Trophoblast cell (in vitro differentiated cells and primary cell): ENCODE data around the gene KCNMA1.

Experiments used
- DNase-seq, 2 donors: peaks; one replicate each; pipeline ENCODE4 v3.0.0-alpha.2; 2016
- H2AFZ ChIP-seq: 2 replicates; pipeline ENCODE4 v1.6.1; 2013; ENCODE audit warnings: low read length, moderate library complexity, mild to moderate bottlenecking; ENCODE audit not compliant: insufficient read depth, poor library complexity
- H2AK5ac ChIP-seq: 2 replicates; pipeline ENCODE4 v1.6.1; 2013; ENCODE audit warnings: mild to moderate bottlenecking, low read length
- H2BK120ac ChIP-seq: 2 replicates; pipeline ENCODE4 v1.6.1; 2013; ENCODE audit warnings: low read length, mild to moderate bottlenecking, moderate library complexity; ENCODE audit not compliant: insufficient read depth, poor library complexity
- H2BK12ac ChIP-seq: 2 replicates; pipeline ENCODE4 v1.6.1; 2013; ENCODE audit warnings: mild to moderate bottlenecking, low read length, moderate library complexity
- H2BK5ac ChIP-seq: 2 replicates; pipeline ENCODE4 v1.6.1; 2013; ENCODE audit warnings: low read length, low read depth, moderate library complexity, mild to moderate bottlenecking; ENCODE audit not compliant: poor library complexity
- H3K14ac ChIP-seq: 2 replicates; pipeline ENCODE4 v1.6.1; 2013; ENCODE audit warnings: mild to moderate bottlenecking, low read length
- H3K18ac ChIP-seq: 2 replicates; pipeline ENCODE4 v1.6.1; 2013; ENCODE audit warnings: mild to moderate bottlenecking, low read length
- H3K23ac ChIP-seq: 2 replicates; pipeline ENCODE4 v1.6.1; 2013; ENCODE audit warnings: low read length
- H3K27ac ChIP-seq: 2 replicates; pipeline ENCODE4 v1.5.1; 2013; ENCODE audit warnings: low read depth, mild to moderate bottlenecking, inconsistent platforms, low read length, moderate library complexity
- H3K27me3 ChIP-seq: 2 replicates; pipeline ENCODE4 v1.6.1; 2013; ENCODE audit warnings: inconsistent platforms, mild to moderate bottlenecking, low read length, moderate library complexity; ENCODE audit not compliant: insufficient read depth
- H3K36me3 ChIP-seq, 2 experiments: 1 replicate in 1 of 2; 2 replicates in 1 of 2; pipeline ENCODE4 v1.6.1; 2013; ENCODE audit warnings: low read length in 2 of 2, mild to moderate bottlenecking in 2 of 2, moderate library complexity in 1 of 2; ENCODE audit not compliant: insufficient read depth in 2 of 2, control insufficient read depth in 1 of 2
- H3K4ac ChIP-seq: 2 replicates; pipeline ENCODE4 v1.6.1; 2013; ENCODE audit warnings: low read depth, mild to moderate bottlenecking, low read length, moderate library complexity
- H3K4me1 ChIP-seq, 2 experiments: 1 replicate in 1 of 2; 2 replicates in 1 of 2; pipeline ENCODE4 v1.6.1; 2013; ENCODE audit warnings: low read length in 2 of 2, mild to moderate bottlenecking in 2 of 2, moderate library complexity in 1 of 2; ENCODE audit not compliant: insufficient read depth in 2 of 2, control insufficient read depth in 1 of 2
- H3K4me2 ChIP-seq: 2 replicates; pipeline ENCODE4 v1.6.1; 2013; ENCODE audit warnings: inconsistent platforms, mild to moderate bottlenecking, low read length, moderate library complexity
- H3K4me3 ChIP-seq: 2 replicates; pipeline ENCODE4 v1.5.1; 2013; ENCODE audit warnings: mild to moderate bottlenecking, low read depth, low read length, inconsistent platforms
- H3K79me1 ChIP-seq: one replicate; pipeline ENCODE4 v1.6.1; 2013; ENCODE audit warnings: low read length
- H3K79me2 ChIP-seq: 2 replicates; pipeline ENCODE4 v1.6.1; 2013; ENCODE audit warnings: low read length, mild to moderate bottlenecking; ENCODE audit not compliant: control insufficient read depth, insufficient read depth, poor library complexity
- H3K9ac ChIP-seq: 2 replicates; pipeline ENCODE4 v1.6.1; 2013; ENCODE audit warnings: mild to moderate bottlenecking, low read length
- H3K9me3 ChIP-seq: 2 replicates; pipeline ENCODE4 v1.6.1; 2013; ENCODE audit warnings: low read depth, mild to moderate bottlenecking, control low read depth, inconsistent platforms, low read length; ENCODE audit not compliant: insufficient read depth
- H4K12ac ChIP-seq: 2 replicates; pipeline ENCODE4 v1.6.1; 2013; ENCODE audit warnings: low read depth, mild to moderate bottlenecking, low read length, moderate library complexity
- H4K8ac ChIP-seq: 2 replicates; pipeline ENCODE4 v1.6.1; 2013; ENCODE audit warnings: low read depth, mild to moderate bottlenecking, low read length, moderate library complexity
- H4K91ac ChIP-seq: one replicate; pipeline ENCODE4 v1.6.1; 2013; ENCODE audit warnings: low read depth, mild to moderate bottlenecking, low read length, moderate library complexity
- WGBS: extraction: QIAGEN DNeasy Blood & Tissue Kit; methylation state at CpG from one replicate; pipeline ENCODE4 v1.1.7; 2013; ENCODE audit warnings: missing lambda C conversion rate; ENCODE audit not compliant: insufficient read length, insufficient coverage; ENCODE audit errors: extremely low coverage; 5-methylcytosine and 5-hydroxymethylcytosine counted together

KCNMA1 gene

GRCh38 chr10:77163670-77164348 lies 473.8 kb downstream of the KCNMA1 start:
- Histone ChIP-seq H3K23ac (no peak overlapping the region), H4K91ac (peak overlapping the region; percentile 78), H3K14ac (peak overlapping the region; percentile 60), H3K27ac (peak overlapping the region; percentile 94), H3K27me3 (no peaks in the 10 kb centered on the region), H3K9me3 (no peaks in the 10 kb centered on the region), H3K4me3 (no peak overlapping the region), H3K18ac (peak overlapping the region; percentile 26), H3K4ac (peak overlapping the region; percentile 30), H3K9ac (no peak overlapping the region), H2AK5ac (peak overlapping the region; percentile 36), H3K4me1 (peaks cover 15 to 20% of the 10 kb centered on the region in 2 experiments), H3K36me3 (no peaks in the 10 kb centered on the region), H3K79me2 (no peaks in the 10 kb centered on the region), H2AFZ (no peak overlapping the region), H2BK120ac (peak overlapping the region; percentile 84), H2BK12ac (peak overlapping the region; percentile 21), H4K8ac (peak overlapping the region; percentile 30), H2BK5ac (peak overlapping the region; percentile 97), H4K12ac (peak overlapping the region; percentile 48), H3K79me1 (peaks cover 17% of the 10 kb centered on the region), H3K4me2 (peak overlapping the region; percentile 35)
- peak; percentile 49 to 64 for DNase-seq
- WGBS: no CpG with 5 or more reads among the region's 4 CpGs

- Histone ChIP-seq H3K79me1 (peaks cover 15% of the 10 kb centered on the region), H3K23ac (no peak overlapping the region)
- no CpG with 5 or more reads among the region's 4 CpGs for WGBS
These were observed 474.9 kb downstream of the KCNMA1 start for GRCh38 chr10:77162697-77163096.

GRCh38 chr10:77160679-77161078 lies 476.9 kb downstream of the KCNMA1 start:
- H2BK120ac ChIP-seq: no peak overlapping the region
- peaks cover 13% of the 10 kb centered on the region for H3K79me1 ChIP-seq
- no peak overlapping the region for H4K8ac ChIP-seq
- WGBS: no CpG with 5 or more reads among the region's 1 CpG
- H3K14ac ChIP-seq: no peak overlapping the region
- no peak overlapping the region for H4K91ac ChIP-seq
- H3K4me3 ChIP-seq: no peak overlapping the region
- H3K27ac ChIP-seq: no peak overlapping the region
- H4K12ac ChIP-seq: no peak overlapping the region
- no peak overlapping the region for H2BK5ac ChIP-seq
- no peaks in the 10 kb centered on the region for H3K79me2 ChIP-seq
- H2AK5ac ChIP-seq: no peak overlapping the region
- no peak for DNase-seq
- H2AFZ ChIP-seq: no peak overlapping the region
- no peak overlapping the region for H3K4ac ChIP-seq
- no peak overlapping the region for H3K9ac ChIP-seq
- no peaks in the 10 kb centered on the region for H3K36me3 ChIP-seq
- H3K4me2 ChIP-seq: no peak overlapping the region
- H3K23ac ChIP-seq: no peak overlapping the region
- no peaks in the 10 kb centered on the region for H3K9me3 ChIP-seq
- H2BK12ac ChIP-seq: no peak overlapping the region
- peaks cover 15 to 25% of the 10 kb centered on the region in 2 experiments for H3K4me1 ChIP-seq
- no peak overlapping the region for H3K18ac ChIP-seq
- no peaks in the 10 kb centered on the region for H3K27me3 ChIP-seq

More at GRCh38 chr10:77162697-77163096, 474.9 kb downstream of the KCNMA1 start:
- Histone ChIP-seq H3K4me1 (peaks cover 15 to 21% of the 10 kb centered on the region in 2 experiments), H4K91ac (no peak overlapping the region), H3K4ac (no peak overlapping the region), H2BK5ac (no peak overlapping the region), H3K14ac (no peak overlapping the region), H4K8ac (no peak overlapping the region), H3K27ac (no peak overlapping the region), H4K12ac (no peak overlapping the region), H3K27me3 (no peaks in the 10 kb centered on the region), H3K4me2 (no peak overlapping the region), H3K36me3 (no peaks in the 10 kb centered on the region), H2BK12ac (no peak overlapping the region), H3K18ac (no peak overlapping the region), H3K9me3 (no peaks in the 10 kb centered on the region), H3K79me2 (no peaks in the 10 kb centered on the region), H2BK120ac (no peak overlapping the region), H3K9ac (no peak overlapping the region), H2AFZ (no peak overlapping the region), H3K4me3 (no peak overlapping the region), H2AK5ac (no peak overlapping the region)
- DNase-seq: no peak

GRCh38 chr10:77159538-77160110 lies 478.0 kb downstream of the KCNMA1 start:
- H2AK5ac ChIP-seq: no peak overlapping the region
- no peak overlapping the region for H3K14ac ChIP-seq
- H4K8ac ChIP-seq: no peak overlapping the region
- no peak overlapping the region for H4K91ac ChIP-seq
- peak overlapping the region; percentile 44 for H2BK5ac ChIP-seq
- H3K27me3 ChIP-seq: no peaks in the 10 kb centered on the region
- H3K18ac ChIP-seq: no peak overlapping the region
- H2AFZ ChIP-seq: no peak overlapping the region
- H3K4me3 ChIP-seq: no peak overlapping the region
- no peak for DNase-seq
- no peak overlapping the region for H2BK120ac ChIP-seq
- no peak overlapping the region for H3K4ac ChIP-seq
- H3K4me1 ChIP-seq: peaks cover 15 to 24% of the 10 kb centered on the region in 2 experiments
- no peak overlapping the region for H3K4me2 ChIP-seq
- no peak overlapping the region for H3K27ac ChIP-seq
- H3K9ac ChIP-seq: no peak overlapping the region
- H3K36me3 ChIP-seq: peaks cover 2 to 4% of the 10 kb centered on the region in 2 experiments
- peaks cover 14% of the 10 kb centered on the region for H3K79me1 ChIP-seq
- H2BK12ac ChIP-seq: peak overlapping the region; percentile 6
- no CpG with 5 or more reads among the region's 2 CpGs for WGBS
- no peaks in the 10 kb centered on the region for H3K79me2 ChIP-seq
- no peak overlapping the region for H3K23ac ChIP-seq
- H3K9me3 ChIP-seq: no peaks in the 10 kb centered on the region
- no peak overlapping the region for H4K12ac ChIP-seq
